Fibroblast of lung (primary cell): ENCODE measurements around the gene SNX33. TPM values are rescaled to one million over a fixed set of nuclear protein-coding genes. Genes with fewer than 3 reads are reported as not detected.
"Not testable (repeated sequence)": the region's sequence is repeated elsewhere in the genome, so short reads cannot be mapped to it uniquely, and the experiment has no call there.

Experiments used
- DNase-seq, 2 donors: peaks; one replicate each; pipeline versions ENCODE4 v3.0.0 to v3.0.0-alpha.2; 2010; ENCODE audit warnings: low read depth in 2 of 2
- H2AFZ ChIP-seq: 2 replicates; pipeline ENCODE4 v1.5.1; 2012; ENCODE audit warnings: low read length, control low read depth, inconsistent platforms
- H3K27ac ChIP-seq: 2 replicates; pipeline ENCODE4 v1.5.1; 2011; ENCODE audit warnings: low read length, control low read depth; ENCODE audit not compliant: insufficient read depth
- H3K27me3 ChIP-seq: 2 replicates; pipeline ENCODE4 v1.5.1; 2011; ENCODE audit warnings: mild to moderate bottlenecking, low read length; ENCODE audit not compliant: control insufficient read depth, insufficient read depth
- H3K36me3 ChIP-seq: 2 replicates; pipeline ENCODE4 v1.5.1; 2011; ENCODE audit warnings: low read length; ENCODE audit not compliant: control insufficient read depth, insufficient read depth
- H3K4me1 ChIP-seq: 2 replicates; pipeline ENCODE4 v1.5.1; 2011; ENCODE audit warnings: low read length; ENCODE audit not compliant: control insufficient read depth, insufficient read depth; ENCODE audit errors: extremely low read depth
- H3K4me2 ChIP-seq: 2 replicates; pipeline ENCODE4 v1.5.1; 2011; ENCODE audit warnings: low read length, control low read depth; ENCODE audit not compliant: insufficient read depth; ENCODE audit errors: extremely low read depth
- H3K4me3 ChIP-seq, 4 experiments: fragments of 200-600 bp in 1 of 4; sonication (generic) in 1 of 4; replicated peaks in 1 of 4; 2 replicates each; pipeline ENCODE4 v1.5.1; 2011 to 2016; ENCODE audit warnings: low read length in 4 of 4, low read depth in 3 of 4, mild to moderate bottlenecking in 3 of 4, control low read depth in 2 of 4, inconsistent platforms in 1 of 4, mixed read lengths in 1 of 4; ENCODE audit not compliant: insufficient read depth in 1 of 4; ENCODE audit errors: control extremely low read depth in 1 of 4
- H3K79me2 ChIP-seq: 2 replicates; pipeline ENCODE4 v1.5.1; 2012; ENCODE audit warnings: mild to moderate bottlenecking, low read length, inconsistent platforms; ENCODE audit not compliant: control insufficient read depth, insufficient read depth
- H3K9ac ChIP-seq: 2 replicates; pipeline ENCODE4 v1.5.1; 2011; ENCODE audit warnings: mild to moderate bottlenecking, low read length, control low read depth; ENCODE audit not compliant: insufficient read depth
- H3K9me3 ChIP-seq: 2 replicates; pipeline ENCODE4 v1.5.1; 2012; ENCODE audit warnings: low read depth, low read length; ENCODE audit not compliant: control insufficient read depth, insufficient read depth
- H4K20me1 ChIP-seq: 2 replicates; pipeline ENCODE4 v1.5.1; 2011; ENCODE audit warnings: low read length; ENCODE audit not compliant: control insufficient read depth, insufficient read depth; ENCODE audit errors: extremely low read depth
- EZH2 ChIP-seq: IDR thresholded peaks from 2 replicates; pipeline ENCODE4 v1.5.1; 2012; ENCODE audit warnings: low read length, control low read depth, mild to moderate bottlenecking; ENCODE audit errors: missing control alignments
- polyA plus RNA-seq, 2 donors: library from polyadenylated mRNA; depleted of rRNA in 1 of 2; stranded (reverse) in 1 of 2; unstranded in 1 of 2; fragments of >200 nt; gene quantifications; 2 replicates each; pipeline ENCODE4 v1.2.1, GENCODE V29; 2011 to 2012; ENCODE audit warnings: missing spikeins in 1 of 2
- total RNA-seq: library from RNA; depleted of rRNA; stranded (reverse); fragments of >200 nt; gene quantifications from 2 replicates; pipeline ENCODE4 v1.2.1, GENCODE V29; 2014
- TF ChIP-seq, protein P1 (sequence below), 2 donors: IDR thresholded peaks in 1 of 2; conservative IDR thresholded peaks in 1 of 2; 1 replicate in 1 of 2; 2 replicates in 1 of 2; pipeline ENCODE4 v1.5.1; 2011 to 2012; ENCODE audit warnings: low read length in 2 of 2, control low read depth in 1 of 2, inconsistent platforms in 1 of 2, low read depth in 1 of 2, mild to moderate bottlenecking in 1 of 2

Gene SNX33
- total and polyA plus RNA-seq, 2 donors (not counting 1 experiment from before 2014, with no cell fraction given): 17.5 to 24.6 TPM

DNA sequence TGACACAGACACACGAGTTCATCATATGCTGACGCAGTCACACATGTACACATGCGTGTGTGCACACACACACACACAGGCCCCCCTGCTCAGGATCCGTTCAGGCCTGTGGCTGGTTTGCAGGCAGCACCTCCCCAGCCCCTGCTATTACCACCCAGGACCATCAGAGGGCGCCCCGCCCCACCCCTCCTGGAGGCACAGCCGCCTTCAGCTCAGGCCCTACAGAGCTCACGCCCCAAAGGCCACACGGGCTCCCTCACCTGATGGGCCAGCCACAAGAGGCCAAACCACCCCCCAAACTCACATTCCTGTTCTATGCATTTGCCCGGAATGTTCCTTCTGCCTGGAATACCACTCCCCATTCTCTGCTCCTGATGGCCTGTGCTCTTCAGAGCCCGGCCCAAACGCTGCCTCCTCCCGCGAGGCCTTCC lies 38.5 kb downstream of the SNX33 start:
- H3K9ac ChIP-seq, H2AFZ ChIP-seq, H3K27me3 ChIP-seq, H4K20me1 ChIP-seq, H3K9me3 ChIP-seq, H3K79me2 ChIP-seq, H3K4me2 ChIP-seq, H3K4me3 ChIP-seq, H3K27ac ChIP-seq, H3K4me1 ChIP-seq: not testable (repeated sequence)
- H3K36me3 ChIP-seq: peaks cover 47% of the 10 kb centered on the region
- TF ChIP-seq, protein P1, sequence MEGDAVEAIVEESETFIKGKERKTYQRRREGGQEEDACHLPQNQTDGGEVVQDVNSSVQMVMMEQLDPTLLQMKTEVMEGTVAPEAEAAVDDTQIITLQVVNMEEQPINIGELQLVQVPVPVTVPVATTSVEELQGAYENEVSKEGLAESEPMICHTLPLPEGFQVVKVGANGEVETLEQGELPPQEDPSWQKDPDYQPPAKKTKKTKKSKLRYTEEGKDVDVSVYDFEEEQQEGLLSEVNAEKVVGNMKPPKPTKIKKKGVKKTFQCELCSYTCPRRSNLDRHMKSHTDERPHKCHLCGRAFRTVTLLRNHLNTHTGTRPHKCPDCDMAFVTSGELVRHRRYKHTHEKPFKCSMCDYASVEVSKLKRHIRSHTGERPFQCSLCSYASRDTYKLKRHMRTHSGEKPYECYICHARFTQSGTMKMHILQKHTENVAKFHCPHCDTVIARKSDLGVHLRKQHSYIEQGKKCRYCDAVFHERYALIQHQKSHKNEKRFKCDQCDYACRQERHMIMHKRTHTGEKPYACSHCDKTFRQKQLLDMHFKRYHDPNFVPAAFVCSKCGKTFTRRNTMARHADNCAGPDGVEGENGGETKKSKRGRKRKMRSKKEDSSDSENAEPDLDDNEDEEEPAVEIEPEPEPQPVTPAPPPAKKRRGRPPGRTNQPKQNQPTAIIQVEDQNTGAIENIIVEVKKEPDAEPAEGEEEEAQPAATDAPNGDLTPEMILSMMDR (conservative IDR thresholded peaks at IDR 0.05 in 1 of 2, IDR thresholded peaks at IDR 0.05 in 1 of 2; ENCODE audit: low read depth in 1 of 2, low read length in 2 of 2): peak; percentile 40 to 63
- peak; percentile 36 to 47 for DNase-seq

DNA sequence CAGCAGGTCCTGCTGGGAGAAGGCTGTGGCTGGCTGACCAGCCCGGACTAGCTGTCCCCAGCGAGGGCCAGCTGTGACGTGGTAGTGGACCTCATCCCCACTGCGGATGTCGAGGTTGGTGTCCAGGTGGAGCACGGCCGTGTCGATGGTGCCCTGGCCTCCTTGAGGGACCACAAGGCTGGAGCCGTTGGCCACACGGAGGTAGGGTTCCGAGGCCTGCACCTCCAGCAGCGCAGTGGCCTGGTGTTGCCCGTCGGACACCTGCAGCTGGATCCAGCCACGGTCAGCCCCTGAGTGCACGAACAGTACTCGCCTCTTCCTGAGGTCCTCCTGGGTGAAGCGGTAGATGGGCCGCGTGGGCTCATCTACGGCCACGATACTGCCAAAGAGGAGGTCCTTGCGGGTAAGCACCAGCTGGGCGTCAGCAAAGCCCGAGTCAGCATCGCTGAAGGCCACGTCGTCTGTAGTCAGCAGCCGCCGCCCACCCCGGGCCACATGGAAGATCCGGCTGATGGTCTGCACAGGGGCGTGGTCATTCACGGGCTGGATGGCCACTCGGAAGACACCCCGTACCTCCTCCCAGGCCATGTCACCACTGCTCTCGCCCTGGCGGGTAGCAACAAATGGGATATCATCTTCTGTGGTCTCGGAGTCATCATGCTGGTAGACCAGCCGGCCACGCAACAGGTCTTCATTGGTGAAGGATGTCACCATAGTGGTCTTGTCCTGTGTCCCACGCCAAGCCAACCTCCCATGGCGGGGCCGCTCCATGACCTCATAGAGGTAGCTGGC lies 40.0 kb downstream of the SNX33 start:
- H4K20me1 ChIP-seq: no peaks in the 10 kb centered on the region
- no peak overlapping the region for H3K4me2 ChIP-seq
- no peak overlapping the region for H3K27ac ChIP-seq
- H2AFZ ChIP-seq: no peak overlapping the region
- H3K4me1 ChIP-seq: no peaks in the 10 kb centered on the region
- no peak for TF ChIP-seq EZH2
- TF ChIP-seq, protein P1 (conservative IDR thresholded peaks at IDR 0.05 in 1 of 2, IDR thresholded peaks at IDR 0.05 in 1 of 2; ENCODE audit: low read depth in 1 of 2, low read length in 2 of 2): no peak
- H3K4me3 ChIP-seq: no peak overlapping the region
- DNase-seq: no peak
- peaks cover 4% of the 10 kb centered on the region for H3K79me2 ChIP-seq
- H3K9ac ChIP-seq: no peak overlapping the region
- peaks cover 35% of the 10 kb centered on the region for H3K36me3 ChIP-seq
- H3K27me3 ChIP-seq: no peaks in the 10 kb centered on the region
- H3K9me3 ChIP-seq: no peaks in the 10 kb centered on the region

DNA sequence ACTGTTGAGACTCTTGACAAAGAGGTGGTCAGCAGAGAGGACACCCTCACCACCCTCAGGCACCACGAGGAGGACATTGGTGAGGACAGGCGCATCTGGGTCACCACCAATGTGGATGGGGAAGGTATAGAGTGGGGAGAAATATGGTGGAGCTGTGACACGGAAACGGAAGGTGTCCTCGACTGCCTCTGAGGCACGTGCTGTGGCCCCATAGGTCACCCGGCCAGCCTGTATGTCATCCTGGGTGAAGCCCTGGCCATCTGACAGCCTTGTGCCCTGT lies 40.5 kb downstream of the SNX33 start:
- no peak overlapping the region for H3K4me3 ChIP-seq

More for the DNA sequence above, 40.5 kb downstream of the SNX33 start:
- TF ChIP-seq, protein P1 (conservative IDR thresholded peaks at IDR 0.05 in 1 of 2, IDR thresholded peaks at IDR 0.05 in 1 of 2; ENCODE audit: low read depth in 1 of 2, low read length in 2 of 2): no peak
- TF ChIP-seq EZH2: no peak
- H3K36me3 ChIP-seq: peaks cover 35% of the 10 kb centered on the region
- no peak overlapping the region for H2AFZ ChIP-seq
- no peak overlapping the region for H3K27ac ChIP-seq
- H3K9me3 ChIP-seq: no peaks in the 10 kb centered on the region
- DNase-seq: no peak
- H3K79me2 ChIP-seq: peaks cover 4% of the 10 kb centered on the region
- no peaks in the 10 kb centered on the region for H4K20me1 ChIP-seq
- no peak overlapping the region for H3K4me2 ChIP-seq
- H3K9ac ChIP-seq: no peak overlapping the region
- H3K27me3 ChIP-seq: no peaks in the 10 kb centered on the region
- peaks cover 2% of the 10 kb centered on the region for H3K4me1 ChIP-seq
